Activated T-cell treated with anti-CD3 and anti-CD28 coated beads, Interleukin-2, amount 50 U/mL, for 4 hours (primary cell): ENCODE measurements around the gene WDR33. TPM values are rescaled to one million over a fixed set of nuclear protein-coding genes. Genes with fewer than 3 reads are reported as not detected.
"Not testable (repeated sequence)": the region's sequence is repeated elsewhere in the genome, so short reads cannot be mapped to it uniquely, and the experiment has no call there.

Experiments used
- ATAC-seq, 2 donors: fragments of 200-7000 bp; cut with Tn5 transposase; one replicate each; pipeline ENCODE4 v1.10.0; 2021
- DNase-seq: peaks from one replicate; pipeline ENCODE4 v3.0.0-alpha.2; 2020
- H3K27me3 Mint-ChIP-seq: one replicate; pipeline ENCODE4 v1.8.0; 2021; ENCODE audit warnings: low read depth, mixed read lengths
- H3K36me3 Mint-ChIP-seq: one replicate; pipeline ENCODE4 v1.8.0; 2022; ENCODE audit warnings: mixed read lengths; ENCODE audit not compliant: insufficient read depth
- H3K4me1 Mint-ChIP-seq: one replicate; pipeline ENCODE4 v1.8.0; 2021; ENCODE audit warnings: low read depth, mixed read lengths
- H3K4me3 Mint-ChIP-seq: one replicate; pipeline ENCODE4 v1.8.0; 2021; ENCODE audit warnings: mild to moderate bottlenecking, moderate library complexity, mixed read lengths
- H3K9me3 Mint-ChIP-seq: one replicate; pipeline ENCODE4 v1.8.0; 2021; ENCODE audit warnings: mixed read lengths
- total RNA-seq, 3 donors: library from RNA; stranded (reverse); gene quantifications; one replicate each; pipeline ENCODE4 v1.2.1, GENCODE V29; 2021

WDR33 gene
- 10 to 100 TPM; 71.8 to 79.9 (median 72.8) TPM for total RNA-seq

- Mint-ChIP-seq H3K27me3 (peaks cover 1% of the 10 kb centered on the region), H3K9me3 (no peaks in the 10 kb centered on the region), H3K4me1 (peaks cover 42% of the 10 kb centered on the region), H3K36me3 (peaks cover 7% of the 10 kb centered on the region), H3K4me3 (peak within 1 kb of the TSS; percentile 94)
- DNase-seq (peak; percentile 90), ATAC-seq (peak; percentile 99)
These were observed at the start of gene WDR33 for GRCh38 chr2:127810619-127811396. TSS of gene WDR33 (minus strand) at chr2:127811171. CDS start at chr2:127770981, 40,190 bp downstream.

- H3K9me3 Mint-ChIP-seq, result no peaks in the 10 kb centered on the region
- DNase-seq (no peak), ATAC-seq (no peak)
- H3K4me1 Mint-ChIP-seq, result peaks cover 28% of the 10 kb centered on the region
- no peaks in the 10 kb centered on the region for H3K27me3 Mint-ChIP-seq
- no peak overlapping the region for H3K4me3 Mint-ChIP-seq
- H3K36me3 Mint-ChIP-seq, result peaks cover 23% of the 10 kb centered on the region
These were observed 49.2 kb upstream of the WDR33 start for GRCh38 chr2:127860130-127860529.

GRCh38 chr2:127859712-127860085, 48.7 kb upstream of the WDR33 start:
- DNase-seq (peak; percentile 65), ATAC-seq (no peak)
- H3K4me1 Mint-ChIP-seq, result peaks cover 31% of the 10 kb centered on the region
- no peaks in the 10 kb centered on the region for H3K27me3 Mint-ChIP-seq
- peaks cover 19% of the 10 kb centered on the region for H3K36me3 Mint-ChIP-seq
- no peaks in the 10 kb centered on the region for H3K9me3 Mint-ChIP-seq
- H3K4me3 Mint-ChIP-seq, result peak overlapping the region; percentile 66

GRCh38 chr2:127857265-127857808, 46.4 kb upstream of the WDR33 start:
- Mint-ChIP-seq H3K4me1 (peaks cover 50% of the 10 kb centered on the region), H3K27me3 (no peaks in the 10 kb centered on the region), H3K36me3 (peaks cover 17% of the 10 kb centered on the region), H3K9me3 (no peaks in the 10 kb centered on the region), H3K4me3 (peak overlapping the region; percentile 95)
- ATAC-seq, result peak; percentile 12 to 18
- no peak for DNase-seq

GRCh38 chr2:127853671-127854070, 42.7 kb upstream of the WDR33 start:
- Mint-ChIP-seq H3K4me3 (no peak overlapping the region), H3K4me1 (peaks cover 42% of the 10 kb centered on the region), H3K36me3 (peaks cover 31% of the 10 kb centered on the region), H3K27me3 (no peaks in the 10 kb centered on the region), H3K9me3 (no peaks in the 10 kb centered on the region)
- no peak for DNase-seq
- ATAC-seq, result no peak

GRCh38 chr2:127852388-127852787, 41.4 kb upstream of the WDR33 start:
- H3K36me3 Mint-ChIP-seq, result peaks cover 28% of the 10 kb centered on the region
- H3K4me3 Mint-ChIP-seq, result no peak overlapping the region
- DNase-seq (no peak), ATAC-seq (no peak)
- H3K27me3 Mint-ChIP-seq, result no peaks in the 10 kb centered on the region
- peaks cover 36% of the 10 kb centered on the region for H3K4me1 Mint-ChIP-seq
- no peaks in the 10 kb centered on the region for H3K9me3 Mint-ChIP-seq

GRCh38 chr2:127847931-127848330, 37.0 kb upstream of the WDR33 start:
- Mint-ChIP-seq H3K36me3 (peaks cover 30% of the 10 kb centered on the region), H3K4me1 (peaks cover 8% of the 10 kb centered on the region), H3K4me3 (no peak overlapping the region), H3K9me3 (no peaks in the 10 kb centered on the region), H3K27me3 (no peaks in the 10 kb centered on the region)
- no peak for DNase-seq
- ATAC-seq, result no peak

- DNase-seq (no peak), ATAC-seq (no peak)
- H3K4me3 Mint-ChIP-seq, result no peak overlapping the region
- H3K4me1 Mint-ChIP-seq, result peaks cover 5% of the 10 kb centered on the region
- H3K36me3 Mint-ChIP-seq, result peaks cover 23% of the 10 kb centered on the region
- H3K27me3 Mint-ChIP-seq, result no peaks in the 10 kb centered on the region
- H3K9me3 Mint-ChIP-seq, result no peaks in the 10 kb centered on the region
These were observed 34.0 kb upstream of the WDR33 start for GRCh38 chr2:127844973-127845372.

- ATAC-seq (no peak), DNase-seq (no peak)
- Mint-ChIP-seq H3K4me1 (peaks cover 5% of the 10 kb centered on the region), H3K4me3 (no peak overlapping the region), H3K27me3 (no peaks in the 10 kb centered on the region), H3K9me3 (no peaks in the 10 kb centered on the region), H3K36me3 (peaks cover 15% of the 10 kb centered on the region)
These were observed 32.7 kb upstream of the WDR33 start for GRCh38 chr2:127843677-127844076.

GRCh38 chr2:127841466-127842178, 30.7 kb upstream of the WDR33 start:
- Mint-ChIP-seq H3K4me1 (peaks cover 5% of the 10 kb centered on the region), H3K9me3 (no peaks in the 10 kb centered on the region), H3K36me3 (peaks cover 11% of the 10 kb centered on the region), H3K4me3 (no peak overlapping the region), H3K27me3 (no peaks in the 10 kb centered on the region)
- ATAC-seq (no peak), DNase-seq (no peak)

GRCh38 chr2:127840893-127841292, 29.9 kb upstream of the WDR33 start:
- H3K36me3 Mint-ChIP-seq, result peaks cover 7% of the 10 kb centered on the region
- no peak for ATAC-seq
- H3K4me3 Mint-ChIP-seq, result no peak overlapping the region
- H3K9me3 Mint-ChIP-seq, result no peaks in the 10 kb centered on the region
- H3K4me1 Mint-ChIP-seq, result peaks cover 5% of the 10 kb centered on the region
- H3K27me3 Mint-ChIP-seq, result no peaks in the 10 kb centered on the region
- no peak for DNase-seq

GRCh38 chr2:127834951-127835350, 24.0 kb upstream of the WDR33 start:
- no peaks in the 10 kb centered on the region for H3K36me3 Mint-ChIP-seq
- no peak overlapping the region for H3K4me3 Mint-ChIP-seq
- H3K4me1 Mint-ChIP-seq, result peaks cover 11% of the 10 kb centered on the region
- DNase-seq (no peak), ATAC-seq (no peak)
- H3K9me3 Mint-ChIP-seq, result no peaks in the 10 kb centered on the region
- no peaks in the 10 kb centered on the region for H3K27me3 Mint-ChIP-seq

- Mint-ChIP-seq H3K9me3 (peaks cover 13% of the 10 kb centered on the region), H3K4me1 (peaks cover 29% of the 10 kb centered on the region), H3K4me3 (peak overlapping the region; percentile 5), H3K27me3 (no peaks in the 10 kb centered on the region), H3K36me3 (peaks cover 2% of the 10 kb centered on the region)
- DNase-seq (peak; percentile 36), ATAC-seq (peak; percentile 98 to 99)
These were observed 18.9 kb upstream of the WDR33 start for GRCh38 chr2:127829845-127830246.

GRCh38 chr2:127826708-127827107, 15.7 kb upstream of the WDR33 start:
- not testable (repeated sequence) for ATAC-seq, DNase-seq, H3K27me3 Mint-ChIP-seq, H3K4me3 Mint-ChIP-seq, H3K36me3 Mint-ChIP-seq
- Mint-ChIP-seq H3K9me3 (peaks cover 13% of the 10 kb centered on the region), H3K4me1 (peaks cover 29% of the 10 kb centered on the region)
